ENCODE results near the gene IGSF21. TPM values are rescaled to one million over a fixed set of nuclear protein-coding genes. Genes with fewer than 3 reads are reported as not detected.

IGSF21 gene
- total and polyA plus RNA-seq, 4 donors: 0.31 to 1.5 (median 0.88) TPM

GRCh38 chr1:18313523-18313922, 205.9 kb downstream of the IGSF21 start:
- Histone ChIP-seq H3K9ac (ENCODE audit: low read depth in 1 of 2, low read length in 2 of 2) (no peak overlapping the region), H3K36me3 (ENCODE audit: control insufficient read depth in 4 of 4, insufficient read depth in 3 of 4, low read depth in 1 of 4, low read length in 3 of 4) (no peaks in the 10 kb centered on the region), H3K4me1 (ENCODE audit: control insufficient read depth in 4 of 4, insufficient read depth in 4 of 4, low read length in 3 of 4) (peaks cover 0 to 1% (median 0%) of the 10 kb centered on the region in 4 donors), H3K4me3 (ENCODE audit: low read depth in 1 of 3, low read length in 3 of 3) (no peak overlapping the region), H3K27me3 (ENCODE audit: control insufficient read depth in 4 of 4, insufficient read depth in 4 of 4, low read length in 3 of 4) (no peaks in the 10 kb centered on the region), H3K27ac (ENCODE audit: low read depth in 1 of 2, low read length in 2 of 2) (no peak overlapping the region), H3K9me3 (ENCODE audit: control insufficient read depth in 4 of 4, low read length in 3 of 4) (no peaks in the 10 kb centered on the region)
- DNase-seq (ENCODE audit: low spot score): no peak
- 87% methylated on average over 2 of the region's 2 CpGs for WGBS
- TF ChIP-seq CTCF (IDR thresholded peaks at IDR 0.05; ENCODE audit: low read depth, low read length, missing input control) (no peak), ATF3 (IDR thresholded peaks at IDR 0.05) (no peak), ZBTB33 (IDR thresholded peaks at IDR 0.05) (no peak), RXRA (IDR thresholded peaks at IDR 0.05) (no peak), GABPA (IDR thresholded peaks at IDR 0.05 in 1 of 2, conservative IDR thresholded peaks at IDR 0.05 in 1 of 2) (no peak), SP1 (IDR thresholded peaks at IDR 0.05) (no peak)

- H3K4me1 ChIP-seq (ENCODE audit: control insufficient read depth in 4 of 4, insufficient read depth in 4 of 4, low read length in 3 of 4): peaks cover 0 to 1% (median 0%) of the 10 kb centered on the region in 4 donors
- no peaks in the 10 kb centered on the region for H3K27me3 ChIP-seq (ENCODE audit: control insufficient read depth in 4 of 4, insufficient read depth in 4 of 4, low read length in 3 of 4)
- no peak overlapping the region for H3K4me3 ChIP-seq (ENCODE audit: low read depth in 1 of 3, low read length in 3 of 3)
- TF ChIP-seq CTCF (IDR thresholded peaks at IDR 0.05; ENCODE audit: low read depth, low read length, missing input control) (no peak), ZBTB33 (IDR thresholded peaks at IDR 0.05) (no peak), YY1 (IDR thresholded peaks at IDR 0.05) (no peak), RAD21 (IDR thresholded peaks at IDR 0.05) (no peak), MAX (IDR thresholded peaks at IDR 0.05) (no peak), FOXA2 (IDR thresholded peaks at IDR 0.05) (no peak), JUND (IDR thresholded peaks at IDR 0.05) (no peak), HNF4G (IDR thresholded peaks at IDR 0.05) (no peak), TAF1 (conservative IDR thresholded peaks at IDR 0.05) (no peak), RXRA (IDR thresholded peaks at IDR 0.05) (no peak), ATF3 (IDR thresholded peaks at IDR 0.05) (no peak)
- no peak overlapping the region for H3K9ac ChIP-seq (ENCODE audit: low read depth in 1 of 2, low read length in 2 of 2)
- no peaks in the 10 kb centered on the region for H3K9me3 ChIP-seq (ENCODE audit: control insufficient read depth in 4 of 4, low read length in 3 of 4)
- no peaks in the 10 kb centered on the region for H3K36me3 ChIP-seq (ENCODE audit: control insufficient read depth in 4 of 4, insufficient read depth in 3 of 4, low read depth in 1 of 4, low read length in 3 of 4)
- WGBS: 80% methylated on average over 9 of the region's 9 CpGs
- no peak for DNase-seq (ENCODE audit: low spot score)
- H3K27ac ChIP-seq (ENCODE audit: low read depth in 1 of 2, low read length in 2 of 2): no peak overlapping the region
Observed at GRCh38 chr1:18314399-18314798, 206.8 kb downstream of the IGSF21 start.

Data from liver (tissue), 9 donors.